ENCODE data around the gene DPYSL5. TPM values are rescaled to one million over a fixed set of nuclear protein-coding genes. Genes with fewer than 3 reads are reported as not detected.

DPYSL5 gene
- total and polyA plus RNA-seq, 10 of the 15 experiments (the other 5 are each of a cell fraction or from before 2014, with no cell fraction given), result not detected

DNA sequence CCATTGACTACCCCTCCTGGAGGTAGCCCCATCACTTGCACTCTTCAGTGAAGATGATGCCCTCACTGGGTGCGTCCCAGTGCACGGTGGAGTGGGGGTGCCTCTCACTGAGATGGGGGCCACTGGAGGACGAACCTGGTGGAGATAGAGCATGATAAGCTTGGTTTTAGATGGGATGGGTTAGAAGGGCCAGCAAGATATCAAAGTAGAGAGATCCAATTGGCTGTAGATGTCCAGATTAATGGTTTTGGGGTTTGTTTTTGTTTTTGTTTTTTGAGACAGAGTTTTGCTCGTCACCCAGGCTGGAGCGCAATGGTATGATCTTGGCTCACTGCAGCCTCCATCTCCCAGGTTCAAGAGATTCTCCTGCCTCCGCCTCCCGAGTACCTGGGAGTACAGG, 28.3 kb downstream of the DPYSL5 start (continued):
- no peak for TF ChIP-seq NR2C2 (IDR thresholded peaks at IDR 0.05; ENCODE audit: borderline replicate concordance, control insufficient read depth, insufficient read length, low read depth)
- TF ChIP-seq CBFB (IDR thresholded peaks at IDR 0.05; ENCODE audit: low read depth), result no peak
- no peak for TF ChIP-seq HCFC1 (IDR thresholded peaks at IDR 0.05; ENCODE audit: low read length)
- TF ChIP-seq CREM (IDR thresholded peaks at IDR 0.05; ENCODE audit: low read depth), result no peak
- TF ChIP-seq ZNF622 (IDR thresholded peaks at IDR 0.05), result no peak
- no peak for TF ChIP-seq NFIC (IDR thresholded peaks at IDR 0.05; ENCODE audit: low read depth, low read length)
- TF ChIP-seq MEF2B (IDR thresholded peaks at IDR 0.05; ENCODE audit: partially characterized antibody, poor library complexity, severe bottlenecking), result no peak
- TF ChIP-seq, protein P1, sequence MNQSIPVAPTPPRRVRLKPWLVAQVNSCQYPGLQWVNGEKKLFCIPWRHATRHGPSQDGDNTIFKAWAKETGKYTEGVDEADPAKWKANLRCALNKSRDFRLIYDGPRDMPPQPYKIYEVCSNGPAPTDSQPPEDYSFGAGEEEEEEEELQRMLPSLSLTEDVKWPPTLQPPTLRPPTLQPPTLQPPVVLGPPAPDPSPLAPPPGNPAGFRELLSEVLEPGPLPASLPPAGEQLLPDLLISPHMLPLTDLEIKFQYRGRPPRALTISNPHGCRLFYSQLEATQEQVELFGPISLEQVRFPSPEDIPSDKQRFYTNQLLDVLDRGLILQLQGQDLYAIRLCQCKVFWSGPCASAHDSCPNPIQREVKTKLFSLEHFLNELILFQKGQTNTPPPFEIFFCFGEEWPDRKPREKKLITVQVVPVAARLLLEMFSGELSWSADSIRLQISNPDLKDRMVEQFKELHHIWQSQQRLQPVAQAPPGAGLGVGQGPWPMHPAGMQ (IDR thresholded peaks at IDR 0.05; ENCODE audit: borderline replicate concordance), result no peak

DNA sequence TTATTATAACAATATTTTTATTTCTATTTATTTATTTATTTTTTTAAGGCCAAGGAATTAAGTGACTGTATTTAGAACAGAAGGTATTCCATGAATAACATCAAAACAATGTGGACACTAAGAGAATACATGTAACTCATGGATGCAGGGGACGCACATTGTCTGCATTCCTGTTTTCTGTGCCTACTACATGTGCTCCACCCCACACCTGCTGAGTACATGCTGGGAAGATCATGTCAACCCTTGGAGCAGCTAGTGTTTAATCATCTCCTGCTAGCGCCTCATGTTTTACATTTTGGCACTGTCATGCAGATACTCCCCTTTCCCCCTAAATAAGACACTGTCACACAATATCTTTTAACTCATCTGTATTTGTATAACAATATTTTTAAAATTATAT, 29.3 kb downstream of the DPYSL5 start:
- SMC1A ChIA-PET (ENCODE audit: uncharacterized antibody, unreplicated experiment), result no interaction called here
- H2AFZ ChIP-seq (ENCODE audit: control insufficient read depth, low read depth, low read length), result no peak overlapping the region
- DNase-seq (ENCODE audit: low read depth, low spot score) (no peak), FAIRE-seq (no peak), ATAC-seq (no peak)
- H3K36me3 ChIP-seq (ENCODE audit: control insufficient read depth in 2 of 2, insufficient read depth in 2 of 2, low read length in 1 of 2), result no peaks in the 10 kb centered on the region
- no peaks in the 10 kb centered on the region for H3K79me2 ChIP-seq (ENCODE audit: control insufficient read depth, insufficient read depth, low read length)
- no peaks in the 10 kb centered on the region for H3K9me3 ChIP-seq (replicated peaks; ENCODE audit: control insufficient read depth, insufficient read depth, low read length)
- no TSS peak for BruUV-seq (replicated peaks)
- POLR2A ChIA-PET, result no interaction called here
- H3K4me2 ChIP-seq (ENCODE audit: control insufficient read depth, insufficient read depth), result no peak overlapping the region
- intact Hi-C loops (cut with micrococcal nuclease; ENCODE audit: unreplicated experiment) (no loop called here), in situ Hi-C loops (cut with MboI) (no loop called here)
- no peak overlapping the region for H3K27ac ChIP-seq (ENCODE audit: control insufficient read depth, insufficient read depth)
- RAD21 ChIA-PET (ENCODE audit: unreplicated experiment), result no interaction called here
- H3K4me1 ChIP-seq (ENCODE audit: control insufficient read depth, insufficient read depth, low read length), result no peaks in the 10 kb centered on the region
- no peaks in the 10 kb centered on the region; a peak in 1 of 4 replicates for H3K27me3 ChIP-seq (replicated peaks in 1 of 2; ENCODE audit: control insufficient read depth in 2 of 2, insufficient read depth in 2 of 2, low read length in 1 of 2)
- H4K20me1 ChIP-seq (ENCODE audit: control insufficient read depth, insufficient read depth), result no peaks in the 10 kb centered on the region
- H3K9ac ChIP-seq (ENCODE audit: control insufficient read depth, insufficient read depth, low read length), result no peak overlapping the region
- CTCF ChIA-PET, result no interaction called here
- H3K4me3 ChIP-seq, result no peak overlapping the region
- 66% methylated on average over 2 of the region's 2 CpGs for WGBS (ENCODE audit: insufficient coverage, insufficient replicate concordance, low lambda C conversion rate, missing lambda C conversion rate)
- TF ChIP-seq, protein P2, sequence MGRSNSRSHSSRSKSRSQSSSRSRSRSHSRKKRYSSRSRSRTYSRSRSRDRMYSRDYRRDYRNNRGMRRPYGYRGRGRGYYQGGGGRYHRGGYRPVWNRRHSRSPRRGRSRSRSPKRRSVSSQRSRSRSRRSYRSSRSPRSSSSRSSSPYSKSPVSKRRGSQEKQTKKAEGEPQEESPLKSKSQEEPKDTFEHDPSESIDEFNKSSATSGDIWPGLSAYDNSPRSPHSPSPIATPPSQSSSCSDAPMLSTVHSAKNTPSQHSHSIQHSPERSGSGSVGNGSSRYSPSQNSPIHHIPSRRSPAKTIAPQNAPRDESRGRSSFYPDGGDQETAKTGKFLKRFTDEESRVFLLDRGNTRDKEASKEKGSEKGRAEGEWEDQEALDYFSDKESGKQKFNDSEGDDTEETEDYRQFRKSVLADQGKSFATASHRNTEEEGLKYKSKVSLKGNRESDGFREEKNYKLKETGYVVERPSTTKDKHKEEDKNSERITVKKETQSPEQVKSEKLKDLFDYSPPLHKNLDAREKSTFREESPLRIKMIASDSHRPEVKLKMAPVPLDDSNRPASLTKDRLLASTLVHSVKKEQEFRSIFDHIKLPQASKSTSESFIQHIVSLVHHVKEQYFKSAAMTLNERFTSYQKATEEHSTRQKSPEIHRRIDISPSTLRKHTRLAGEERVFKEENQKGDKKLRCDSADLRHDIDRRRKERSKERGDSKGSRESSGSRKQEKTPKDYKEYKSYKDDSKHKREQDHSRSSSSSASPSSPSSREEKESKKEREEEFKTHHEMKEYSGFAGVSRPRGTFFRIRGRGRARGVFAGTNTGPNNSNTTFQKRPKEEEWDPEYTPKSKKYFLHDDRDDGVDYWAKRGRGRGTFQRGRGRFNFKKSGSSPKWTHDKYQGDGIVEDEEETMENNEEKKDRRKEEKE (IDR thresholded peaks at IDR 0.05), result no peak
- no peak for TF ChIP-seq ZNF24 (IDR thresholded peaks at IDR 0.05)
- TF ChIP-seq DPF2 (IDR thresholded peaks at IDR 0.05), result no peak
- no peak for TF ChIP-seq NRF1 (conservative IDR thresholded peaks at IDR 0.05; ENCODE audit: low read depth, low read length)
- TF ChIP-seq, protein P3, sequence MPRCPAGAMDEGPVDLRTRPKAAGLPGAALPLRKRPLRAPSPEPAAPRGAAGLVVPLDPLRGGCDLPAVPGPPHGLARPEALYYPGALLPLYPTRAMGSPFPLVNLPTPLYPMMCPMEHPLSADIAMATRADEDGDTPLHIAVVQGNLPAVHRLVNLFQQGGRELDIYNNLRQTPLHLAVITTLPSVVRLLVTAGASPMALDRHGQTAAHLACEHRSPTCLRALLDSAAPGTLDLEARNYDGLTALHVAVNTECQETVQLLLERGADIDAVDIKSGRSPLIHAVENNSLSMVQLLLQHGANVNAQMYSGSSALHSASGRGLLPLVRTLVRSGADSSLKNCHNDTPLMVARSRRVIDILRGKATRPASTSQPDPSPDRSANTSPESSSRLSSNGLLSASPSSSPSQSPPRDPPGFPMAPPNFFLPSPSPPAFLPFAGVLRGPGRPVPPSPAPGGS (IDR thresholded peaks at IDR 0.05; ENCODE audit: borderline replicate concordance, insufficient read depth, low read depth, low read length, poor library complexity, severe bottlenecking), result no peak
- TF ChIP-seq SRF (IDR thresholded peaks at IDR 0.05; ENCODE audit: low read depth in 2 of 2, low read length in 2 of 2), result no peak
- TF ChIP-seq SUPT20H (IDR thresholded peaks at IDR 0.05; ENCODE audit: borderline replicate concordance, control insufficient read depth, low read depth, low read length), result no peak
- no peak for TF ChIP-seq CREB1 (IDR thresholded peaks at IDR 0.05; ENCODE audit: low read depth)
- TF ChIP-seq, protein P4, sequence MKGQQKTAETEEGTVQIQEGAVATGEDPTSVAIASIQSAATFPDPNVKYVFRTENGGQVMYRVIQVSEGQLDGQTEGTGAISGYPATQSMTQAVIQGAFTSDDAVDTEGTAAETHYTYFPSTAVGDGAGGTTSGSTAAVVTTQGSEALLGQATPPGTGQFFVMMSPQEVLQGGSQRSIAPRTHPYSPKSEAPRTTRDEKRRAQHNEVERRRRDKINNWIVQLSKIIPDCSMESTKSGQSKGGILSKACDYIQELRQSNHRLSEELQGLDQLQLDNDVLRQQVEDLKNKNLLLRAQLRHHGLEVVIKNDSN (IDR thresholded peaks at IDR 0.05; ENCODE audit: borderline replicate concordance, extremely low read length, insufficient read depth, low read depth, low read length), result no peak
- TF ChIP-seq CBFB (IDR thresholded peaks at IDR 0.05; ENCODE audit: low read depth), result no peak

All from GM12878 (cell line).